ENCODE results near the gene ZSCAN12. TPM values are rescaled to one million over a fixed set of nuclear protein-coding genes. Genes with fewer than 3 reads are reported as not detected.

Gene ZSCAN12
- total and polyA plus RNA-seq, 10 of the 15 experiments (the other 5 are each of a cell fraction or from before 2014, with no cell fraction given): 1.2 to 12.2 (median 7.4) TPM

- TF ChIP-seq KAT2A (conservative IDR thresholded peaks at IDR 0.05; ENCODE audit: control insufficient read depth, low read depth, low read length) (no peak), MEF2B (IDR thresholded peaks at IDR 0.05; ENCODE audit: partially characterized antibody, poor library complexity, severe bottlenecking) (peak; percentile 63), ZSCAN29 (IDR thresholded peaks at IDR 0.05) (no peak), NFXL1 (IDR thresholded peaks at IDR 0.05; ENCODE audit: borderline replicate concordance) (no peak), POLR2AphosphoS2 (IDR thresholded peaks at IDR 0.05; ENCODE audit: low read depth, low read length) (no peak), MEF2A (IDR thresholded peaks at IDR 0.05; ENCODE audit: insufficient read depth, low read depth, low read length) (no peak), RELB (IDR thresholded peaks at IDR 0.05; ENCODE audit: low read depth) (peak; percentile 71), TAF1 (IDR thresholded peaks at IDR 0.05; ENCODE audit: borderline replicate concordance, low read depth, low read length) (no peak), NRF1 (conservative IDR thresholded peaks at IDR 0.05; ENCODE audit: low read depth, low read length) (0 out of 2 replicates have a peak, but pooled peaks have one; percentile 10), FOS (IDR thresholded peaks at IDR 0.05; ENCODE audit: borderline replicate concordance, extremely low read depth, insufficient read length) (no peak), E2F8 (IDR thresholded peaks at IDR 0.05; ENCODE audit: low read depth, partially characterized antibody) (no peak), GABPA (IDR thresholded peaks at IDR 0.05; ENCODE audit: low read depth) (peak; percentile 58; the same call in 1 of the 2 replicates), ZNF274 (IDR thresholded peaks at IDR 0.05; ENCODE audit: insufficient read depth, insufficient read length) (no peak), MLLT1 (IDR thresholded peaks at IDR 0.05) (no peak), ZZZ3 (IDR thresholded peaks at IDR 0.05; ENCODE audit: control insufficient read depth, insufficient read length, low read depth) (no peak), HDGF (IDR thresholded peaks at IDR 0.05) (peak; percentile 89), KDM1A (IDR thresholded peaks at IDR 0.05; ENCODE audit: borderline replicate concordance) (no peak), RBBP5 (conservative IDR thresholded peaks at IDR 0.05) (no peak), POU2F2 (IDR thresholded peaks at IDR 0.05; ENCODE audit: borderline replicate concordance, low read depth, low read length) (peak; percentile 74; the same call in 2 of the 3 replicates), HCFC1 (IDR thresholded peaks at IDR 0.05; ENCODE audit: low read length) (peak; percentile 45; the same call in 1 of the 2 replicates), USF2 (IDR thresholded peaks at IDR 0.05; ENCODE audit: borderline replicate concordance, low read depth, low read length) (no peak; the same call in 1 of the 2 replicates), STAT1 (conservative IDR thresholded peaks at IDR 0.05) (no peak), RUNX3 (IDR thresholded peaks at IDR 0.05; ENCODE audit: low read length) (peak; percentile 64), SPI1 (IDR thresholded peaks at IDR 0.05; ENCODE audit: borderline replicate concordance, insufficient read depth, low read depth, low read length) (no peak)
Measured at GRCh38 chr6:28383235-28384142, 16.1 kb downstream of the ZSCAN12 start (continued).

Measured in GM12878 (cell line).